Esophagus muscularis mucosa (tissue), 4 donors: Measurements from ENCODE around the gene USP32. TPM values are rescaled to one million over a fixed set of nuclear protein-coding genes. Genes with fewer than 3 reads are reported as not detected.

Experiments
- DNase-seq: peaks from one replicate; pipeline ENCODE4 v3.0.0-alpha.2; 2017; ENCODE audit errors: extremely low spot score
- H3K27ac ChIP-seq, 4 donors: fragments of 200-600 bp; sonication (generic); replicated peaks in 1 of 4; 1 replicate in 3 of 4; 2 replicates in 1 of 4; pipeline ENCODE4 v1.5.1; 2016 to 2019; ENCODE audit warnings: mild to moderate bottlenecking in 1 of 4
- H3K27me3 ChIP-seq, 4 donors: fragments of 200-600 bp; sonication (generic); one replicate each; pipeline versions ENCODE4 v1.5.1 to v1.6.0; 2016 to 2019
- H3K36me3 ChIP-seq, 4 donors: fragments of 200-600 bp; sonication (generic); one replicate each; pipeline ENCODE4 v1.5.1; 2016 to 2019
- H3K4me1 ChIP-seq, 4 donors: fragments of 200-600 bp; sonication (generic); one replicate each; pipeline ENCODE4 v1.5.1; 2016 to 2019
- H3K4me3 ChIP-seq, 4 donors: fragments of 200-600 bp; sonication (generic); 1 replicate in 2 of 4; 2 replicates in 2 of 4; pipeline ENCODE4 v1.5.1; 2016 to 2019; ENCODE audit warnings: mild to moderate bottlenecking in 4 of 4, moderate library complexity in 1 of 4
- H3K9me3 ChIP-seq, 4 donors: fragments of 200-600 bp; sonication (generic); 1 replicate in 3 of 4; 2 replicates in 1 of 4; pipeline ENCODE4 v1.5.1; 2016 to 2019
- CTCF ChIP-seq, 3 experiments: fragments of 200-600 bp in 2 of 3; fragments of 450-650 bp in 1 of 3; sonication (generic) in 2 of 3; IDR thresholded peaks; one replicate each; pipeline ENCODE4 v1.5.1; 2017 to 2019; ENCODE audit warnings: antibody characterized with exemption in 3 of 3, mild to moderate bottlenecking in 2 of 3, moderate library complexity in 1 of 3
- EP300 ChIP-seq: sonication (generic); formaldehyde crosslinking; IDR thresholded peaks from one replicate; pipeline ENCODE4 v1.6.1; 2017; ENCODE audit warnings: antibody characterized with exemption
- POLR2A ChIP-seq: fragments of 450-650 bp; IDR thresholded peaks from one replicate; pipeline ENCODE4 v1.6.1; 2017; ENCODE audit warnings: antibody characterized with exemption, moderate library complexity, mild to moderate bottlenecking, low read depth
- POLR2AphosphoS5 ChIP-seq, 2 donors: sonication (generic); formaldehyde crosslinking; IDR thresholded peaks; one replicate each; pipeline ENCODE4 v1.6.1; 2017; ENCODE audit warnings: antibody characterized with exemption in 2 of 2
- WGBS: methylation state at CpG from one replicate; pipeline ENCODE4 v1.1.5; 2018; 5-methylcytosine and 5-hydroxymethylcytosine counted together
- intact Hi-C: fragments of 100-400 bp; cut with DNase I; formaldehyde crosslinking; loops from one replicate; pipeline ENCODE4 v1.15.1; 2023
- total RNA-seq, 4 donors: library from RNA; depleted of rRNA; stranded (reverse); fragments of >200 nt; gene quantifications; one replicate each; pipeline versions ENCODE4 v1.1.0 to v1.2.1, GENCODE V29; 2016

USP32 gene
- total RNA-seq, 4 donors from 2014 or later = 42.3 to 65.8 (median 47.9) TPM

- TF ChIP-seq CTCF (IDR thresholded peaks at IDR 0.05) (no peak), POLR2A (no peak), EP300 (no peak), POLR2AphosphoS5 (IDR thresholded peaks at IDR 0.05) (no peak)
- no peak overlapping the region for H3K27ac ChIP-seq
- intact Hi-C loops = no loop called here
- H3K4me3 ChIP-seq = no peak overlapping the region
- no peak for DNase-seq
- H3K27me3 ChIP-seq = no peaks in the 10 kb centered on the region
- WGBS = 92% methylated on average over 3 of the region's 3 CpGs
- H3K4me1 ChIP-seq = no peaks in the 10 kb centered on the region
- H3K36me3 ChIP-seq = peaks cover 10 to 63% (median 25%) of the 10 kb centered on the region in 4 donors
- no peaks in the 10 kb centered on the region for H3K9me3 ChIP-seq
Measured at GRCh38 chr17:60258313-60258712, 133.6 kb downstream of the USP32 start.

DNA sequence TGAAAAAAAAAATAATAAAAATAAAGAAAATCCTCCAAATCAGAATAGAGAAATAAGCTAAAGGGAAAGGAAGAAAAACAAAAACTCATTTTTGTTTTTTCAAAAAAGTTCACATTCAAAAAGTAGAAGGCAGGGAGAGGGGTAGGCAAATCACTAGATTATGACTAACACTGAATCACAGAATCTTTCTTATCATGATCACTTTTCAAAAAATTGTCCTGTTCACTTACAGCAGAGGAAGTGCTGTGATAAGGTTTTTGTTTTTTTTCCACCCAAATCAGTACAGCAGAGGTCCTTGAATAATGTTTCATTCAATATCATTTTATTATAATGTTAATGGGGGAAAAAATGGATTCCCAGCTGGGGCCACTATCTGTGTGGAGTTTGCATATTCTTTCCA, 135.8 kb downstream of the USP32 start:
- no peaks in the 10 kb centered on the region for H3K4me1 ChIP-seq
- H3K27ac ChIP-seq = no peak overlapping the region
- H3K9me3 ChIP-seq = no peaks in the 10 kb centered on the region
- TF ChIP-seq CTCF (IDR thresholded peaks at IDR 0.05) (no peak), POLR2AphosphoS5 (IDR thresholded peaks at IDR 0.05) (no peak), POLR2A (no peak), EP300 (no peak)
- intact Hi-C loops = no loop called here
- DNase-seq = no peak
- peaks cover 10 to 61% (median 27%) of the 10 kb centered on the region in 4 donors for H3K36me3 ChIP-seq
- H3K27me3 ChIP-seq = no peaks in the 10 kb centered on the region
- H3K4me3 ChIP-seq = no peak overlapping the region

DNA sequence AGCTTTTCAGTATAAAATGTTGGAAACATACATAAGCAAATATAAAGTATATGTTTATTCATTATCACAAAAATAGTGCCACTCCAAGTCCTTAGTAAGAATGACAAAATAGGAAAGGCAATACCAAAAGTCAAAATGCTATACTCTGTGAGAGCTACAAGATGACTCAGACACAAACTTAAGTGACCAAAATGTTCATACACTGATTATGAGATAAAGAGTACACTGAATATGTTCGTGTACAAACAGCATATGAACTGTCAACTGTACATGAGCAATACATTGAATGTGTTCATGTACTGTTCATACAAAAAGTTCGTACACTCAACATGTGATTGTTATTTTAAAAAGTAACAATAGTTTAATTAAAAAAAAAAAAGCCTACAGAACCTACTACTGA, 138.9 kb downstream of the USP32 start:
- no peaks in the 10 kb centered on the region for H3K9me3 ChIP-seq
- intact Hi-C loops = no loop called here
- DNase-seq = no peak
- 98% methylated on average over 2 of the region's 2 CpGs for WGBS
- no peaks in the 10 kb centered on the region for H3K4me1 ChIP-seq
- TF ChIP-seq EP300 = no peak
- TF ChIP-seq POLR2A = no peak
- no peak for TF ChIP-seq CTCF (IDR thresholded peaks at IDR 0.05)
- no peak for TF ChIP-seq POLR2AphosphoS5 (IDR thresholded peaks at IDR 0.05)
- no peak overlapping the region for H3K4me3 ChIP-seq
- no peak overlapping the region for H3K27ac ChIP-seq
- no peaks in the 10 kb centered on the region for H3K27me3 ChIP-seq
- H3K36me3 ChIP-seq = peaks cover 10 to 61% (median 24%) of the 10 kb centered on the region in 4 donors

DNA sequence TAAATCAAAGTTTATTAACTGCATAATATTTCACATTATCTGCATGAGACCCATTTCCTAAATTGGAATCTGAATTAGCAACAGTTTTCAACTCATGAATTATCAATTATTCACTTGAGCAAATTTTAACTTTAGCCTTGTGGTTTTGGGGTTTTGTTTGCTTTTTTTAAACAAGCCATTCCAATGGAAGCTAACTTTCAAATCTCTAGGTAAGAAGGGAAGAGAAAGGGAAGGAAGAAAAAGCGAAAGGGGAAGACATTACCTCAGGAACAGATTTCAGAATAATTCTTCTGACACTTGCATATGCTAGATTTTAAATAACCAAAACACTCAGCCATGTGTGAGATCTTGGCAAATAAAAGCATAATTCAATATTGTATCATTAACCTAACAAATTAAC, 139.5 kb downstream of the USP32 start:
- 87% methylated on average over 1 of the region's 1 CpG for WGBS
- no peak for DNase-seq
- Histone ChIP-seq H3K27ac (no peak overlapping the region), H3K4me3 (no peak overlapping the region), H3K27me3 (no peaks in the 10 kb centered on the region), H3K9me3 (no peaks in the 10 kb centered on the region), H3K36me3 (peaks cover 10 to 56% (median 24%) of the 10 kb centered on the region in 4 donors), H3K4me1 (no peaks in the 10 kb centered on the region)
- no peak for TF ChIP-seq POLR2A
- TF ChIP-seq EP300 = no peak
- no peak for TF ChIP-seq POLR2AphosphoS5 (IDR thresholded peaks at IDR 0.05)
- no peak for TF ChIP-seq CTCF (IDR thresholded peaks at IDR 0.05)
- intact Hi-C loops = no loop called here

GRCh38 chr17:60249290-60249826, 142.6 kb downstream of the USP32 start:
- Histone ChIP-seq H3K27me3 (no peaks in the 10 kb centered on the region), H3K4me3 (no peak overlapping the region), H3K36me3 (peaks cover 3 to 40% (median 20%) of the 10 kb centered on the region in 4 donors), H3K27ac (no peak overlapping the region), H3K9me3 (no peaks in the 10 kb centered on the region), H3K4me1 (no peaks in the 10 kb centered on the region)
- no peak for TF ChIP-seq POLR2A
- TF ChIP-seq EP300 = no peak
- no peak for TF ChIP-seq POLR2AphosphoS5 (IDR thresholded peaks at IDR 0.05)
- no peak for TF ChIP-seq CTCF (IDR thresholded peaks at IDR 0.05)
- intact Hi-C loops = no loop called here
- no peak for DNase-seq
